ENCODE measurements around the gene MMP11.

MMP11 gene

DNA sequence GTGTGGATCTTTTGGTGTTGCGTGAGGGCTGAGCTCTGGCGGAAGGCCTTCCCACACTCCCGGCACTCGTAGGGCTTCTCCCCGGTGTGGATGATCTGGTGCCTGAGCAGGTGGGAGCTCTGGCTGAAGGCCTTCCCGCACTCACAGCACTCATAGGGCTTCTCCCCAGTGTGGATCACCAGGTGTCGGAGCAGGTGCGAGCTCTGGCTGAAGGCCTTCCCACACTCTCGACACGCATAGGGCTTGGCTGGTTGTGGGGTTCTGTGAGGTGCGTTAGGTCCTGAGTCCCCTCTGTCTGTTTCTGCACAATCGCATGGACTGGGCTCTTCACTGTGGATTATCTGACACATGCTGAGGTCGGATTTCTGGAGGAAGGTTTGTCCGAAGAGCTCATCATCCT, 28.2 kb upstream of the MMP11 start:
- H3K4me3 ChIP-seq (ENCODE audit: low read depth, low read length), result no peak overlapping the region
- no peak for TF ChIP-seq POLR2A (IDR thresholded peaks at IDR 0.05; ENCODE audit: extremely low read depth, insufficient read length)
- no peak for TF ChIP-seq MYC (IDR thresholded peaks at IDR 0.05; ENCODE audit: low read depth, low read length)
- TF ChIP-seq, protein P1, sequence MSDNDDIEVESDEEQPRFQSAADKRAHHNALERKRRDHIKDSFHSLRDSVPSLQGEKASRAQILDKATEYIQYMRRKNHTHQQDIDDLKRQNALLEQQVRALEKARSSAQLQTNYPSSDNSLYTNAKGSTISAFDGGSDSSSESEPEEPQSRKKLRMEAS (IDR thresholded peaks at IDR 0.05; ENCODE audit: low read depth, low read length), result no peak
- no peak for TF ChIP-seq CTCF (IDR thresholded peaks at IDR 0.05; ENCODE audit: low read depth, low read length)
- DNase-seq (ENCODE audit: low read depth), result no peak

DNA sequence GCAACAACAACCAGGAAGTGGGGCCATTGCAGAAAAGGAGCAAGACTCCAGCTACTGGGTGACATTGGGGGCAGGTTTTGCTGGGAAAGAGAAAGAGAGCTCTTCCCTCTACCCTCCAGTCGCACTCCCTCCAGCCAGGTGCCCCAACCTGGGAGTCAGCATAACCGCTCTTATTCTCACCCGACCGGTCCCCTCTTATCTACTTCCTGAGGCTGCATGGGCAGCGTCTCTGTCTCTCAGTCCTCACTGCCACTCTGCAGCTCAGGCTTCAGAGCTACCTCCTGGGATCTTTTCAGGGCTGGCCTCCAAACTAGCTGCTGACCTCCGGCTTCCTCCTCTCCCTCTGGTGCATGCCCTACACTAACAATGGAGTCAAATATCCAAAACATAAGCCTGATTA, 26.9 kb upstream of the MMP11 start:
- no peak overlapping the region for H3K4me3 ChIP-seq (ENCODE audit: low read depth, low read length)
- DNase-seq (ENCODE audit: low read depth), result no peak
- no peak for TF ChIP-seq CTCF (IDR thresholded peaks at IDR 0.05; ENCODE audit: low read depth, low read length)
- TF ChIP-seq, protein P1 (IDR thresholded peaks at IDR 0.05; ENCODE audit: low read depth, low read length), result no peak
- TF ChIP-seq POLR2A (IDR thresholded peaks at IDR 0.05; ENCODE audit: extremely low read depth, insufficient read length), result no peak

DNA sequence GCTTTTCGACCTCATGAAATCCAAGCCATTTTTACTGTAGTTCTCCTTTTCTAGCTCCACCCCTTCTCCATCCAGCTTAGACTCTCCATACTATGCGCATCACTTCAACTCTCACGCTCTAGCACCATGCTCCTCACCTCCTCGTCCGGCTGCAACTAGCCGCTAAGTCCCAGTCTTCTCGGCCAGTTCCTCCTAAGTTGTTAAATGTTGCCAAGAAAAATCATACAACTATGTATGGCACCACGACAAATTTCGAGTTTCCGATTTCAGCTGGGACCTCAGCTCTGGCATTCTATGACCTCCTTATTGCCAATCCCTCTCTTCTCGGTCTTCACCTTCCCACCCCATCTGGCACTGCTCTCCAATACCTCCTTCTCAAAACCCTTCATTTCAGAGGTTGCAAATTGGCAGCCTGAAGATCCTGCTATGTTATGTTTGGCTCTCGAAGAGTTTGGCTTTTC, 22.8 kb upstream of the MMP11 start:
- peak; percentile 64 for DNase-seq (ENCODE audit: low read depth)
- H3K4me3 ChIP-seq (ENCODE audit: low read depth, low read length), result peak overlapping the region; percentile 90
- TF ChIP-seq, protein P1 (IDR thresholded peaks at IDR 0.05; ENCODE audit: low read depth, low read length), result no peak
- TF ChIP-seq MYC (IDR thresholded peaks at IDR 0.05; ENCODE audit: low read depth, low read length), result no peak
- no peak for TF ChIP-seq CTCF (IDR thresholded peaks at IDR 0.05; ENCODE audit: low read depth, low read length)
- no peak for TF ChIP-seq POLR2A (IDR thresholded peaks at IDR 0.05; ENCODE audit: extremely low read depth, insufficient read length)

GRCh38 chr22:23750367-23750713, 22.3 kb upstream of the MMP11 start:
- TF ChIP-seq MYC (IDR thresholded peaks at IDR 0.05; ENCODE audit: low read depth, low read length), result no peak
- TF ChIP-seq POLR2A (IDR thresholded peaks at IDR 0.05; ENCODE audit: extremely low read depth, insufficient read length), result no peak
- TF ChIP-seq CTCF (IDR thresholded peaks at IDR 0.05; ENCODE audit: low read depth, low read length), result no peak
- TF ChIP-seq, protein P1 (IDR thresholded peaks at IDR 0.05; ENCODE audit: low read depth, low read length), result no peak
- H3K4me3 ChIP-seq (ENCODE audit: low read depth, low read length), result peak overlapping the region; percentile 90
- no peak for DNase-seq (ENCODE audit: low read depth)

- peak within 1 kb of the TSS; percentile 90 for H3K4me3 ChIP-seq (ENCODE audit: low read depth, low read length)
- DNase-seq (ENCODE audit: low read depth), result peak; percentile 88
- TF ChIP-seq MYC (IDR thresholded peaks at IDR 0.05; ENCODE audit: low read depth, low read length), result no peak; the same call in 1 of the 2 replicates
- peak; percentile 25 for TF ChIP-seq CTCF (IDR thresholded peaks at IDR 0.05; ENCODE audit: low read depth, low read length)
- peak; percentile 37 for TF ChIP-seq POLR2A (IDR thresholded peaks at IDR 0.05; ENCODE audit: extremely low read depth, insufficient read length)
- TF ChIP-seq, protein P1 (IDR thresholded peaks at IDR 0.05; ENCODE audit: low read depth, low read length), result no peak
These were observed 21.8 kb upstream of the MMP11 start, which contains the start of gene ZNF70 for GRCh38 chr22:23750714-23751440. Gene ZNF70 (minus strand): TSS chr22:23751112. CDS start chr22:23745140, 5,972 bp downstream.
